ENCODE measurements around the gene TES.

DNA sequence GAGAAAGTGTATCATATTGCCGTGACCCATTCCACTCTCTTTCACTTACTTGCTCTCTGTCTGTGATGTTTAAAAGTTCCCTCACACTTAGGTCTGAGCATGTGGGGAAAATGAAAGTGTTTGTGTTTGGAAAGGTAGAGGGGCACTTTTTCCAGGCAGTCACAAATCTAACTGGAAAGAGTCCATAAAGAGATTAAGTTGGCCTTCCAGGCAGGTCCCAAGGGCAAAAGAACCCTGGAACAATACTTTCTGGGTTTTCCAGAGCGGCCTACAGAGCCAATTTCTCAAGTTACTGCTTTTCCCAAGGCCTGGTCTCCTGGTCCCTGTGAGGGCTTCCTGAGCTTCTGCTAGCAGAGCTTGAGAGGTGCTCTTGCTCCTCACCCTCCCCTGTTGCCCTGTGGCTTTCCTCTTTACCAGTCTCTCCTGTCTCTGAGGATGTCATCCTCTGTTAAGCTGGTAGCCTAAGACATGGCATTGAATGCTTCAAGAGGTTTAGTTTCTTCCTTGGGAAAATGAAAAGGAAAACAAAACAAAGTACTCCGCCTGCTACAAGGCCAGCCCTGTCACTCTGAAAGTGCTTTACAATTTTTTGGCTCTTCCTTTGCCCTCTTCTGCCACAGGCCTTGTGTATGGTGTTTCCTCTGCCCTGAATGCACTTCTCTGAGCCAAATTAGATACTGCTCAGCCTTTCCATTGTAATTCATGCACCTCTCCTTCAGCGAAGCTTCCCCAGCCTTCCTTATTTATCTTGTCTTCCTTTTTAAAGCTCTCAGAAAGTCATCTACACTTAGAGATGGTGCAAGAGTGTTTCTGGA, 20.1 kb downstream of the TES start:
- TF ChIP-seq, protein P1, sequence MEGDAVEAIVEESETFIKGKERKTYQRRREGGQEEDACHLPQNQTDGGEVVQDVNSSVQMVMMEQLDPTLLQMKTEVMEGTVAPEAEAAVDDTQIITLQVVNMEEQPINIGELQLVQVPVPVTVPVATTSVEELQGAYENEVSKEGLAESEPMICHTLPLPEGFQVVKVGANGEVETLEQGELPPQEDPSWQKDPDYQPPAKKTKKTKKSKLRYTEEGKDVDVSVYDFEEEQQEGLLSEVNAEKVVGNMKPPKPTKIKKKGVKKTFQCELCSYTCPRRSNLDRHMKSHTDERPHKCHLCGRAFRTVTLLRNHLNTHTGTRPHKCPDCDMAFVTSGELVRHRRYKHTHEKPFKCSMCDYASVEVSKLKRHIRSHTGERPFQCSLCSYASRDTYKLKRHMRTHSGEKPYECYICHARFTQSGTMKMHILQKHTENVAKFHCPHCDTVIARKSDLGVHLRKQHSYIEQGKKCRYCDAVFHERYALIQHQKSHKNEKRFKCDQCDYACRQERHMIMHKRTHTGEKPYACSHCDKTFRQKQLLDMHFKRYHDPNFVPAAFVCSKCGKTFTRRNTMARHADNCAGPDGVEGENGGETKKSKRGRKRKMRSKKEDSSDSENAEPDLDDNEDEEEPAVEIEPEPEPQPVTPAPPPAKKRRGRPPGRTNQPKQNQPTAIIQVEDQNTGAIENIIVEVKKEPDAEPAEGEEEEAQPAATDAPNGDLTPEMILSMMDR (IDR thresholded peaks at IDR 0.05; ENCODE audit: low read depth, low read length, missing input control): no peak
- TF ChIP-seq, protein P2, sequence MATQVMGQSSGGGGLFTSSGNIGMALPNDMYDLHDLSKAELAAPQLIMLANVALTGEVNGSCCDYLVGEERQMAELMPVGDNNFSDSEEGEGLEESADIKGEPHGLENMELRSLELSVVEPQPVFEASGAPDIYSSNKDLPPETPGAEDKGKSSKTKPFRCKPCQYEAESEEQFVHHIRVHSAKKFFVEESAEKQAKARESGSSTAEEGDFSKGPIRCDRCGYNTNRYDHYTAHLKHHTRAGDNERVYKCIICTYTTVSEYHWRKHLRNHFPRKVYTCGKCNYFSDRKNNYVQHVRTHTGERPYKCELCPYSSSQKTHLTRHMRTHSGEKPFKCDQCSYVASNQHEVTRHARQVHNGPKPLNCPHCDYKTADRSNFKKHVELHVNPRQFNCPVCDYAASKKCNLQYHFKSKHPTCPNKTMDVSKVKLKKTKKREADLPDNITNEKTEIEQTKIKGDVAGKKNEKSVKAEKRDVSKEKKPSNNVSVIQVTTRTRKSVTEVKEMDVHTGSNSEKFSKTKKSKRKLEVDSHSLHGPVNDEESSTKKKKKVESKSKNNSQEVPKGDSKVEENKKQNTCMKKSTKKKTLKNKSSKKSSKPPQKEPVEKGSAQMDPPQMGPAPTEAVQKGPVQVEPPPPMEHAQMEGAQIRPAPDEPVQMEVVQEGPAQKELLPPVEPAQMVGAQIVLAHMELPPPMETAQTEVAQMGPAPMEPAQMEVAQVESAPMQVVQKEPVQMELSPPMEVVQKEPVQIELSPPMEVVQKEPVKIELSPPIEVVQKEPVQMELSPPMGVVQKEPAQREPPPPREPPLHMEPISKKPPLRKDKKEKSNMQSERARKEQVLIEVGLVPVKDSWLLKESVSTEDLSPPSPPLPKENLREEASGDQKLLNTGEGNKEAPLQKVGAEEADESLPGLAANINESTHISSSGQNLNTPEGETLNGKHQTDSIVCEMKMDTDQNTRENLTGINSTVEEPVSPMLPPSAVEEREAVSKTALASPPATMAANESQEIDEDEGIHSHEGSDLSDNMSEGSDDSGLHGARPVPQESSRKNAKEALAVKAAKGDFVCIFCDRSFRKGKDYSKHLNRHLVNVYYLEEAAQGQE (IDR thresholded peaks at IDR 0.05): no peak
- TF ChIP-seq EGR1 (IDR thresholded peaks at IDR 0.05; ENCODE audit: low read depth in 2 of 2) (no peak), SP1 (IDR thresholded peaks at IDR 0.05) (no peak), HNF4G (IDR thresholded peaks at IDR 0.05) (no peak), YY1 (IDR thresholded peaks at IDR 0.05) (no peak)
- TF ChIP-seq, protein P3, sequence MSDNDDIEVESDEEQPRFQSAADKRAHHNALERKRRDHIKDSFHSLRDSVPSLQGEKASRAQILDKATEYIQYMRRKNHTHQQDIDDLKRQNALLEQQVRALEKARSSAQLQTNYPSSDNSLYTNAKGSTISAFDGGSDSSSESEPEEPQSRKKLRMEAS (IDR thresholded peaks at IDR 0.05): peak; percentile 26

Measured in liver (tissue), 3 donors.